GM20000 (cell line): ENCODE results near the gene NBAS.

Source experiments
- DNase-seq: peaks from one replicate; pipeline ENCODE4 v3.0.0; 2012; ENCODE audit warnings: low spot score
- CTCF ChIP-seq: IDR thresholded peaks from 2 replicates; pipeline ENCODE4 v1.5.1; 2012; ENCODE audit warnings: mild to moderate bottlenecking, control low read depth; ENCODE audit errors: extremely low read depth, missing control alignments

NBAS gene

GRCh38 chr2:15480552-15480951 lies 80.6 kb downstream of the NBAS start:
- no peak for TF ChIP-seq CTCF
- no peak for DNase-seq

- TF ChIP-seq CTCF, result no peak
- DNase-seq, result no peak
These were observed 88.3 kb downstream of the NBAS start for GRCh38 chr2:15472876-15473275.

- DNase-seq, result no peak
- no peak for TF ChIP-seq CTCF
These were observed 89.0 kb downstream of the NBAS start for GRCh38 chr2:15472133-15472532.

GRCh38 chr2:15471606-15472005 lies 89.5 kb downstream of the NBAS start:
- DNase-seq, result no peak
- TF ChIP-seq CTCF, result no peak

- DNase-seq, result no peak
- TF ChIP-seq CTCF, result no peak
These were observed 101.0 kb downstream of the NBAS start for GRCh38 chr2:15460112-15460620.

GRCh38 chr2:15458277-15458676 lies 102.9 kb downstream of the NBAS start:
- no peak for TF ChIP-seq CTCF
- no peak for DNase-seq

GRCh38 chr2:15457868-15458267 lies 103.3 kb downstream of the NBAS start:
- no peak for DNase-seq
- no peak for TF ChIP-seq CTCF
